Iris pigment epithelial cell (primary cell): ENCODE data around the gene FOSL2.
A peak's percentile ranks its signal among the peaks of the same experiment; 100 is the strongest.

Source experiments
- DNase-seq: peaks from one replicate; pipeline ENCODE4 v3.0.0-alpha.2; 2011; ENCODE audit warnings: low read depth

Gene FOSL2

DNA sequence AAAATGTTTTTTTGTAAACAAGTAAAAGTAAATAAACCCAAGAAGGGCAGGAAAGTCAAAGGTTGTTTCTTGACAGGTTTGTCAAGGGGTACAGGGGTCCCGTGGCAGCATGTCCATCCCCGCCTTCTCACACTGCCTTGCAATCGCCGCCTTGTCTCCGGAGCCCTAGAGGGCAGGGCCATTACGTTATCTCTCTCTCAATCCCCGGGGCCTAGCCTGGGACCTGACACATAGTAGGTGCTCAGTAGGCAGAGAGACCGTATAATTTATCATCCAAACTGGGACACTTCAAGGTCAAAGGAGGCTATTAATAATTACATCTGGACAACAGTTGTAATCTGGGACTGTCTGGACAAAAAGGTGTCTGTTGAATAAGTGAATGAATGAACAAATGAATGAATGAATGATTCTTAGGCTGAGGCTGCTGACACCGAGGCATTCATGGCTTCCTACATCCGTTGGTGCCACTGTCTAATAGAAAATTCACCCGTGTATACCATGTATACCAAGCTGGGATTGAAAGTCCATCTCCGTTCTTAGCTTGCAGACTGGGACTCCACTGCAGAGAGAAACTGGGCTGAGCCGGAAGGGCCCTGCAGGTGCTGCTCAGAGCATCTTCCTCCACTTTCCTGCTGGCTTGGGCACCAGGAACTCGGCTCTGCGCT is 58.4 kb downstream of the FOSL2 start:
- DNase-seq: no peak

- no peak for DNase-seq
Measured at GRCh38 chr2:28451793-28452533, 59.3 kb downstream of the FOSL2 start.

DNA sequence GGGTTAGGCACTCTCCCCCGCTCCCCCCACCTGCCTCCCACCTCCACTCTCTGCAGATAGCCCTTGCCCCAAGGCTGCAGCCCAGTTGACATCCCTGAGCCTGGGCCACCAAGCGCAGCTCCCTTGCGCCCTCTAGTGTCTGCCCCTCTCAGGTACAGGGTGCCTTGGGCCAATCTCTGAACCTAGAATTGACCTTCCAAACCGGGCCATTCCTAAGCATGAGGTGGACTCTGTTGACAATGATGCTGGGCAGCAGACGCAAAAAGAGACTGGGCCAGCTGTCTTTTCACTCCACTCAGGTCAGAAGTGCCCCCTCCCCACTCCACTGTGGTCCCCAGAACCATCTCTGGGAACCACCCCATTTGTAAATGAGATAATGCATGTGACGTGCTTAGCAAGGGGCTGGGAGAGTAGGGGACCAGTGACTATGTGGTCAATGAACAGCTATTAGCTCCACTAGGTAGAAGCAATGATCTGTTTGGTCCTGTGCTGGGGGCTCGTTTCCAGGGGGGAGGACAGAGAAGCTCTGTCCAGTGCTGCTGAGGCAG is 60.0 kb downstream of the FOSL2 start:
- DNase-seq: peak; percentile 22

DNA sequence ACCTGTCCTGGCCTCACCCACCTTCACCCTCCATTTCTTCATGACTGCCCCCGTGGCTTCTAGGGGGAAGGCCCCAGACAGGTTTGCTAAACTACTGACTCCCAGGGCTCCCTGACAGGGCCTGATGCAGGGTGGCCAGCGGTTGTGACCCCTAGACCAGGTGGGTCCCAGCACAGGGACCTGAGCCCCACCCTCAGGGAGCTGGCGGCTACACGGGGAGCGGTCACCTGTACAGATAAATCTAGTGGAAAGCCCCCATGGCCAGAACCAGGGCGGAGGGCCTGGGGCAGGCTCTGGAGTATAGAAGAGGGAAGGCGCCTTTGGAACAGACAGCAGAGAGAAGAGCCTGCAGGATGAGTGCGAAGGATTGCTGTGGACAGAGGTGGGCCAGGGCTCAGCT is 60.7 kb downstream of the FOSL2 start:
- DNase-seq: no peak

DNA sequence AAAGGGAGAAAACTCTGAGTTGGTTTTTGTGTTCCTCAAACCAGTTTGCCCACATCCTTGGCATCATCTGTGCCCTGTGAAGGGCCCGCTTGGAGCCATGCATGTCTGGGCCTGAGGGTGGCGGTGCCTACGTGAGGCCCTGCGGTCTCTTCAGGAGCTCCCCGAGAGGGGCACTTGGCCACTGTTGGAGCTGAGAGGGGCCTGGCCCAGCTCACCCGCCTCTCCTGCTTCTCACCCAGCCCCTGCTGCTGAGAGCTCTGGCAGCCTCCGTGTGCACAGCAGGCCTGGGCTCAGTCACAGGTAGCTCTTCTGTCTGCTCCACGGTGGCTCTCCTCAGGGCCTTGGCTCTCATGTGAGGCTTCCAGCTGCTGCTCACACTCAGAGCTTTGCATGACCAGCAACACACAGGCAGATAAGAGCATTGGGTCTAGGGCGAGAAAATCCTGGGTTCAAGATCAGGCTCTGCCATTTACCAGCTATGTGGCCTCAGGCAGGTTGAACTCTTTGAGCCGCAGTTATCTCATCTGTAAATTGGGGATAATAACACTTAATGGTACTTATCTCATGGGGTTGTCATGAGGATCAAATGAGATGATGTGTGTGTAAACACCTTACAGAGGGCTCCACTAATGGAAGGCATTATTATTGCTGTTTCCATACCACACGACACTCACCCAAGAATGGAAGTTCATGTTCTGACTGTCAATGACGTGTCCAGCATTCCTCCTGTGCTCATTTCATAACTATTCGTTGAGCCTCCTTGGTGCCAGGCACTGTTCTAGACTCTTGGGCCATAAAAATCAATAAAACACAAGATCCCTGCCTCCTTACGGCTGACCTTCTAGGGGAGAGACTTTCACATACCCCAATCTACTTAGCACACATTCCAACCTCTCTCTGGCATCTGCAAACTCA is 61.6 kb downstream of the FOSL2 start:
- peak; percentile 41 for DNase-seq

DNA sequence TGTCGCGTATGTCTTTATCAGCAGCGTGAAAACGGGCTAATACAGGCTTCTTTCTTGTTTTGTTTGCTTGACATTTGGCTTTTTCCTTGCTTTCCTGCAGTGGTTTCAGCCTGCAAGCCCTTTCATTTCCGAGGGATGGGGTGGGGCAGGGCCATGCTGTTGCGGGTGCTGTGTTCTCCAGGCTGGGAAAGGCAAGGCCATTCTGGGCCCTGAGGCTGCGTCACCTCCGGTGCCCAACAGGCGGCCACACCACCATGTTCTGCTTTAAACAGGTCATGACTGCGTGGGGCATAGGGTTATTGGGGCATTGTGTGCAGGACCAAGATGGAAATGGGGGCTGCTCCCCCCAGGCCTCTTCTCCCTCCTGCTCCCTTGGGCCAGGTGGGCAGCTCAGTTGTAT is 64.6 kb downstream of the FOSL2 start:
- no peak for DNase-seq

- DNase-seq: no peak
Measured at GRCh38 chr2:28461056-28461455, 68.4 kb downstream of the FOSL2 start.

GRCh38 chr2:28462122-28462521 is 69.5 kb downstream of the FOSL2 start:
- DNase-seq: no peak

DNA sequence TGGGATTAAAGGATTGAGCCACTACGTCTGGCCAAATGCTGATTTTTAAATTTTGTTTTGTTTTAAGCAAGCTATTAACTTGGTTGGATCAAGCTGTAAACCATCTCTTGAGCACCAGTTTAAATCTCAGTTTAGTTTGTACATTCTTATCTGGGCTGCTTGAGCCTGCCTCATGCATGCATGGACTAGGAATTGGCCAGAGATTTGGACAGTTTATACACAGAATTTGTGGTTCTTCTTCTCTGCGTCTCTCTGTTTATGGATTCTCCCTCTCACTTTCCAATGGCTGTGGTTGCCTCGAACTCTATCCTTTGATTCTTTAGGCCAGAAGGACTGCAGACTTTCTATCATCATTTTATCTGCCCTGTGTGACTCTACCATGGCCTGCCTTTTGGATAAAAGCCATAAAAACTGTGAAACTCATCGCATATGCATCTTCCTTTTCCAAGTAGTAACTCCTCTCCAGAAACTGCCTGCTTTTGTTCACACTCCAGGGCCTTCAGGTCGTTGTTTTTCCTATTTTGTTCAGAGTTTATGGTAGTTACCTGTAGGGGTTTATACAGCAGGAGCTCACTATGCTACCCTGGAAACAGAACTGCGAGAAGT is 70.7 kb downstream of the FOSL2 start:
- DNase-seq: peak; percentile 23

- peak; percentile 79 for DNase-seq
Measured at GRCh38 chr2:28463893-28464292, 71.2 kb downstream of the FOSL2 start.

DNA sequence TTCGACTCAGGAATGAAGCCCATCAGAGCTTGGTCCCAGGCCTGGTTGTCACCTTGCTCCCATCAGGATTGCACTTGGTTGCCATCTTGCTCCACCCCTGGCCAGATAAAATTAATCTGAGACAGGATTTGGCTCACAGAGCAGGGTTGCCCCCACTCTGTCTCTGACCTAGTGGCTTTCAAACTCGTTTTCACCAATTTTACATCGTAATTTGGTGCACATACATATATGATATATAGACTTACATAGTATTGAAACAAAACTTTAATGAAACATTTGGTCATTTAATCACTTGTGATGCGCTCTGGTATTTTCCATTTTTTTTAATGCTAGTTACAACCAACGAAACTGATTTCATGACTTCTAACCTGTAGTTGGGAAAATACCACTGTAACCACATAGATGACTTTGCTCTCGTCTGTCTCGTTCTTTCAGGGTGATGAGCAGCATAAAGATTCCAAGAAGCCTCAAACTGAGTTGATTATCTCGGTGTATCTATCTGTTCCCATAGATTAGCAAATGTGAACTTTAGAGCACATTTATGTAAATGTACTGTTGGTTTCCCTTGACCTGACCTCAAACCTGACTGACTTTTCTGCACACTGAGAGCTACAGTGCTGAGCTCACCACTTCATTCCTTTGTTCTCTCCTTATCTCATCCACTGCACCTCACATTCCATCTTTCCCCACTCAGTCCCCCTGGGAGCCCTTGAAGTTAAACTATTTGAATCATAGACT is 72.7 kb downstream of the FOSL2 start:
- DNase-seq: peak; percentile 48
